Measurements from ENCODE around the gene ZNF483.
"Not testable (repeated sequence)": the region's sequence is repeated elsewhere in the genome, so short reads cannot be mapped to it uniquely, and the experiment has no call there.

The ZNF483 gene

GRCh38 chr9:111548623-111549022, 23.6 kb downstream of the ZNF483 start:
- no peak for DNase-seq

- DNase-seq = not testable (repeated sequence)
These were observed 30.4 kb downstream of the ZNF483 start for GRCh38 chr9:111555425-111555824.

- no peak for DNase-seq
These were observed 34.1 kb downstream of the ZNF483 start for GRCh38 chr9:111559000-111559610.

GRCh38 chr9:111561165-111561719, 36.3 kb downstream of the ZNF483 start:
- DNase-seq = no peak

GRCh38 chr9:111566234-111566633, 41.3 kb downstream of the ZNF483 start:
- DNase-seq = no peak

DNA sequence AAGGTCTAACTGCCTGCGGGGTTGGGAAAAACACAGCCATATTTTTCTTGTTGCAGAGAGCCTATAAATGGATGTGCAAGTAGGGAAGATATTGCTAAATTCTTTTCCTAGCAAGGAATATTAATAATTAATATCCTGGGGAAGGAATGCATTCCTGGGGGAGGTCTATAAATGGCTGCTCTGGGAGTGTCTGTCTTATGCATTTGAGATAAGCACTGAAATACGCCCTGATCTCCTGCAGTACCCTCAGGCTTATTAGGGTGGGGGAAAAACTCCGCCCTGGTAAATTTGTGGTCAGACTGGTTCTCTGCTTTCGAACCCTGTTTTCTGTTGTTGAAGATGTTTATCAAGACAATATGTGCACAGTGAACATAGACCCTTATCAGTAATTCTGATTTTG, 43.1 kb downstream of the ZNF483 start:
- not testable (repeated sequence) for DNase-seq

DNA sequence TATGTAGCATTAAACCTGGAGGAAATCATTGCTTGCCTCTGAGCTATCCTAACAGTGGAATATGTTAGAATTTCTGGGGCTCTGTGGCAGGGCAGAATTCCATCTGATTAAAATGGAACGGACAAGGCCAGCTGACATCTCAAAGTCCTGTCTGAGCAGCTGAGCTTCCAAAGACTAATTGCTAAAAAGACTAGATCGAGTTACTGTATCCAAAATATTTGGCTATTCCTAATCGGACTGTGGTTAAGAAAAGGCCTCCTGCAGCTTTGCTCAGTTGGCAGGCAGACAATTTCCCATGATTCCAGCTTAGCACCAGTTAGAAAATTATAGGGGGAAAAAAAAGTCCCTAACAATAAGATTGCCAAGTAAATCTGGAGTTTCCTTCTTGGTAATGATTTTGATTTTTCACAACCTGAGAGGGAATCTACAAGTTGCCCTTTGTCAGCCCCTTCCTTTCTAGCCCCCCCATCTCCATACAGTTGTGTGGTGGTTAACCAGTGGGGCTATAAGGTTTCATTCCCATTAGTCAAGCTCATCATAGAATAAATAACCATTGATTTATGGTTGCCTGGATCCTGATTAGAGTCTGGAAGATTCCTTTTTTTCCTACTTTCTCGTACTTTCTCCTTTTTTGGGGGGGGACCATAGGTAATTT, 48.1 kb downstream of the ZNF483 start:
- no peak for DNase-seq

- no peak for DNase-seq
These were observed 57.9 kb downstream of the ZNF483 start for GRCh38 chr9:111582888-111583287.

- DNase-seq = no peak
These were observed 61.4 kb downstream of the ZNF483 start for GRCh38 chr9:111586378-111586777.

- no peak for DNase-seq
These were observed 63.9 kb downstream of the ZNF483 start for GRCh38 chr9:111588846-111589245.

DNA sequence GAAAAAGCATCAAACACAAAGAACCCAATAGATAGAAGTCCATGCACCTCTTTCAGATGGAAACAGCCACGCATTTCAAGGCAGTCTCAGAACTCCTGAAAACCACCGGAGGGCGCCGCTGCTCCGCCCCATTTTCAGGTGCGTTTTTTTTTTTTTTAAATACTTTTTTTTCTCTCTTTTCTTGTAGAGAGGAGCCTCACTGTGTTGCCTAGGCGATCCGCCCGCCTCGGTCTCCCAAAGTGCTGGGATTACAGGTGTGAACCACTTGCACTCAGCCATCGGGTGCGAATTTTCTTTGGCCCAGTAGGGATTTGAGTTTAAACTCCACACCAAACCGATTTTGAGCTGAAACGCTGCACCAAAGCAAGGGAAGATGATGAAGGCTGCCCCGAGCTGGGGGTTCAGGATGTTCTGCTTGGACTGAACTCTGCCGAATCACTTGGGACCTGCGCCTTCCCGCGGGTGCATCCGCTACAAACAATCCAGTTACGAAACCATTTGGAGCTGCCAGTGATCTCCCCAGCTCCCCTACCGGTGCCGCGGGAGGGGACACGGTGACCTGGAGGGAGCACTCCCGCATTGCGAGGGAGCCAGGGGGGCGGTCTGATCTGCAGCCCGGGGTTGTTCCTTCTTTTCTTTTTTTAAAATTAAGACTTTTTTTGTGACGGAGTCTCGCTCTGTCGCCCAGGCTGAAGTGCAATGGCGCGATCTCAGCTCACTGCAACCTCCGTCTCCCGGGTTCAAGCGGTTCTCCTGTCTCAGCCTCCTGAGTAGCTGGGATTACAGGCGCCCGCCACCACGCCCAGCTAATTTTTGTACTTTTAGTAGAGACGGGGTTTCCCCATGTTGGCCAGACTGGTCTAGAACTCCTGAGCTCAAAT, 73.1 kb downstream of the ZNF483 start:
- peak; percentile 17 for DNase-seq

- no peak for DNase-seq
These were observed 73.7 kb downstream of the ZNF483 start for GRCh38 chr9:111598733-111599091.

GRCh38 chr9:111599092-111599954, 74.3 kb downstream of the ZNF483 start, which contains the start of gene PTGR1:
PTGR1 (minus strand) TSS chr9:111599647; CDS start chr9:111597422, 2,225 bp downstream.
- DNase-seq = peak; percentile 31

- no peak for DNase-seq
These were observed 75.0 kb downstream of the ZNF483 start for GRCh38 chr9:111599955-111600343.

- DNase-seq = no peak
These were observed 76.4 kb downstream of the ZNF483 start for GRCh38 chr9:111601237-111602018.

DNA sequence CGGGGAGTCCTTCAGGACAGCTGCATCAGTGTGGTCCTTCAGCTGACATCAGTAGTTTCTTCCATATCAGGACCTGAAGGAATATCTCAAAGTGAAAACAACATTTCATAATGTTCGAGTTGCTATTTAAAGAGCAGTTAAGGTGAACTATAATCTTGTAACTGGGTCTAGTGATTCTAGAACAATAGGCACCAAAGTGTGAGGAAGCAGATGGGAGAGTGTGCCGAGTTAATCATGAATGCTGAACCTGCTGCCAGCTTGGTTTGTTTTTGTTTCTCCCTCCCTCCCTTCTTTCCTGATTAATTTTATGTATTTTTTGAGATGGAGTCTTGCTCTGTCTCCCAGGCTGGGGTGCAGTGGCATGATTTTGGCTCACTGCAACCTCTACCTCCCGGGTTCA, 78.1 kb downstream of the ZNF483 start:
- DNase-seq = no peak

DNA sequence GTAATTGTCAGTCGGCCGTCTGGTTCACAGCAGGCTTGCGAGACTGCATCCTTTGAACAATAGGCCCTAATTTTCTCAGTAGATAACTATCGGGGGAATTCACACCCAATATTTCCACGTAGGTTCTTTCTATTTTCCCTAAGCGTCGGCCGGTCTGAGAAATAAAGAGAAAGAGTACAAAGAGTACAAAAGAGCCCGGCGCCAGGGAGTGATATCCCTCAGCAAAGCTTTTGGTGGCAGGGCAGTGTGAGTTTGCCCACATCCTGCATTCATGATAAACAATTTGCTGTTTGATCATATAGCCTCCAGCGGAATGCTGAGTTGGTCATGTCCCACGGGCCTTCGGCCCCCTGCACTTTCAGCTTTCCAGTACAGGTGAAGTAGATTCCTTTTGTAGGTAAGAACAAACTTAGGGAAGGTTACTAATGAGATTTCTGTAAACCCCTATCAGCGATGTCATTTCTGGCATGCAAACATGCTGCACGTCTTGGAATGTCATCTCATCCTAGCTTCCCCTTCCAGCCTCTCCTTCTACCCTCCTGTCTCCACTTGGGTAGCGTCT, 79.2 kb downstream of the ZNF483 start:
- DNase-seq = no peak

DNA sequence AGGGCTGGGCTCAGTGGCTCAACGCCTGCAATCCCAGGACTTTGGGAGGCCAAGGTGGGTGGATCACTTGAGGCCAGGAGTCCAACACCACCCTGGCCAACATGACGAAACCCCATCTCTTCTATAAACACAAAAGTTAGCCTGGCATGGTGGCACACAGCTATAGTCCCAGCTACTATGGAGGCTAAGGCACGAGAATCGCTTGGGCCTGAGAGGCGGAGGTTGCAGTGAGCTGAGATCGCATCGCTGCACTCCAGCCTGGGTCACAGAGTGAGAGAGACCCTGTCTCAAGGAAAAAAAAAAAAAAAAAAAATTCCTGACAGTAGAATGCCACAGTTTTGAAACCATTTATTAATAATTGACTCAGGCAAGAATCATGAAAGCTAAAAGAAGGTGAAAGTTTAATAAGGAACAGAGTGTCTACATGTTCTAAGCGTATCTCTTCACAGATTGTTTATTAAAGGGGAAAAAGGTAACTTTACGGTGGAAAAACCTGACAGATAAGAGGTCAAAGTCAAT, 80.1 kb downstream of the ZNF483 start:
- no peak for DNase-seq

- DNase-seq = no peak
These were observed 85.2 kb downstream of the ZNF483 start for GRCh38 chr9:111610149-111610548.

GRCh38 chr9:111610845-111611244, 85.9 kb downstream of the ZNF483 start:
- DNase-seq = no peak

DNA sequence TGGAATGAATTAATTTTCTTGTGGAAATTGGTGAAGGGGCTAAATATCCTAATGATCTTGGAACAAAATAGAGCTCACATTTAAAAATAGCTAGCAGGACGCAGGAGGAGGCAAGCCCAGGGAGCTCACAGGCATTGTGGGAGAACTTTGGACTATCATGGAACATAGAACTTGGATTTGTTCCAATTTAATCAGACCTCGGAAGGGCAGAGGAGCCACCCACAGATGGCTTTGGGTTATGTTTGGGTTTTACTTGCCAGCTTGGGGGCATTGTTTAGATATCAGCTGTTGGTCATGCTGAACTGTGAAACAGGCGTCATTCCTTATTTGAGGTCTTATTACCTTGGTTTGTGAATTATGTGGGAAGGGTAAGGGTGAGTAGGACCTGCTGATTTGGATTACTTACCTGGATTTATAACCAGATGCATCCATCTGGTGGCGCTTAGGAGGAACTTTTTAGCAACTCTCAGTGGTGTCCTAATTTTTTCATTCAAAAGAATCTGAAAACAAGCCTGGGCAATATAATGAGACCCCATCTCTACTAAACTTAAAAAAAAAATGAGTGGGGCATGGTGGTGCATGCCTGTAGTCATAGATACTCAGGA, 88.6 kb downstream of the ZNF483 start:
- DNase-seq = no peak

Measured in NCI-H510A (cell line).